HCT116 (cell line): Measurements from ENCODE around the gene TRABD. TPM values are rescaled to one million over a fixed set of nuclear protein-coding genes. Genes with fewer than 3 reads are reported as not detected.

Source experiments
- ATAC-seq: fragments of 200-7000 bp; cut with Tn5 transposase; 2 replicates; pipeline ENCODE4 v1.9.1; 2020; ENCODE audit warnings: mild to moderate bottlenecking, moderate library complexity
- BruUV-seq: library from RNA; stranded (reverse); fragments of 400-500 nt; replicated peaks from 2 replicates; lab custom pipeline; 2021; lab: Mats Ljungman, UMichigan
- CTCF ChIA-PET: fragments of 300-600 bp; sonication (Branson Sonifier 250); formaldehyde crosslinking; loops from one replicate; lab custom pipeline; 2021; ENCODE audit warnings: antibody characterized with exemption; lab: Charles Lee
- POLR2A ChIA-PET: fragments of 300-600, 350-600 bp; sonication (Branson Sonifier 250); formaldehyde crosslinking; loops from one replicate; lab custom pipeline; 2021; ENCODE audit warnings: antibody characterized with exemption; lab: Charles Lee
- RAD21 ChIA-PET, 2 experiments: fragments of 300-600 bp; sonication (Branson Sonifier 250); formaldehyde crosslinking; loops; one replicate each; lab custom pipeline; 2023; ENCODE audit warnings: low total read pairs in 2 of 2; ENCODE audit not compliant: uncharacterized antibody in 2 of 2, unreplicated experiment in 2 of 2, low non-redundant PET in 1 of 2; lab: Charles Lee
- DNase-seq: peaks from one replicate; pipeline ENCODE4 v3.0.0-alpha.2; 2010; ENCODE audit warnings: low read depth, low spot score
- H2AFZ ChIP-seq: fragments of 200-600 bp; shearing (Covaris generic), sonication (generic); 2 replicates; pipeline ENCODE4 v1.6.1; 2017; ENCODE audit warnings: low read depth, mixed run types, mixed read lengths, antibody characterized with exemption, low read length; ENCODE audit not compliant: poor library complexity, severe bottlenecking
- H3K27ac ChIP-seq: 2 replicates; pipeline ENCODE4 v1.5.1; 2012; ENCODE audit warnings: low read depth, low read length
- H3K27me3 ChIP-seq: fragments of 200-600 bp; sonication (generic); 2 replicates; pipeline ENCODE4 v1.6.1; 2016; ENCODE audit warnings: mixed run types, low read length, mixed read lengths; ENCODE audit not compliant: insufficient read depth
- H3K36me3 ChIP-seq, 2 experiments: fragments of 200-500 bp in 1 of 2; fragments of 200-600 bp in 1 of 2; sonication (Bioruptor generic) in 1 of 2; sonication (generic) in 1 of 2; 2 replicates each; pipeline versions ENCODE4 v1.5.1 to v1.6.1; 2014 to 2016; ENCODE audit warnings: low read length in 2 of 2, inconsistent platforms in 1 of 2, mixed read lengths in 1 of 2, mixed run types in 1 of 2; ENCODE audit not compliant: insufficient read depth in 2 of 2, control insufficient read depth in 1 of 2
- H3K4me1 ChIP-seq, 2 experiments: fragments of 200-600 bp in 1 of 2; sonication (generic) in 1 of 2; 2 replicates each; pipeline versions ENCODE4 v1.5.1 to v1.6.1; 2012 to 2017; ENCODE audit warnings: low read length in 2 of 2, inconsistent platforms in 1 of 2, mild to moderate bottlenecking in 1 of 2, mixed read lengths in 1 of 2, mixed run types in 1 of 2, moderate library complexity in 1 of 2; ENCODE audit not compliant: insufficient read depth in 2 of 2, control insufficient read depth in 1 of 2
- H3K4me2 ChIP-seq: fragments of 200-600 bp; sonication (generic); 2 replicates; pipeline ENCODE4 v1.6.1; 2017; ENCODE audit warnings: mixed run types, low read length, mixed read lengths
- H3K4me3 ChIP-seq, 2 experiments: fragments of 200-600 bp in 1 of 2; sonication (generic) in 1 of 2; replicated peaks in 1 of 2; 2 replicates each; pipeline ENCODE4 v1.5.1; 2011 to 2016; ENCODE audit warnings: low read length in 2 of 2, control low read depth in 1 of 2, low read depth in 1 of 2, mild to moderate bottlenecking in 1 of 2, mixed read lengths in 1 of 2, mixed run types in 1 of 2
- H3K79me2 ChIP-seq: fragments of 200-600 bp; sonication (generic); 2 replicates; pipeline ENCODE4 v1.6.1; 2017; ENCODE audit warnings: mild to moderate bottlenecking, mixed run types, low read length, moderate library complexity, mixed read lengths; ENCODE audit not compliant: insufficient read depth
- H3K9ac ChIP-seq: fragments of 200-600 bp; sonication (generic); 2 replicates; pipeline ENCODE4 v1.6.1; 2016; ENCODE audit warnings: low read length, mixed read lengths
- H3K9me2 ChIP-seq: fragments of 200-600 bp; sonication (generic), shearing (Covaris generic); 2 replicates; pipeline ENCODE4 v1.6.1; 2017; ENCODE audit warnings: mixed run types, mild to moderate bottlenecking, moderate library complexity; ENCODE audit not compliant: insufficient read depth
- H3K9me3 ChIP-seq, 2 experiments: fragments of 200-500 bp in 1 of 2; fragments of 200-600 bp in 1 of 2; sonication (Bioruptor generic) in 1 of 2; sonication (generic) in 1 of 2; 2 replicates each; pipeline ENCODE4 v1.6.1; 2014 to 2017; ENCODE audit warnings: low read length in 2 of 2, mixed read lengths in 2 of 2, inconsistent platforms in 1 of 2, low read depth in 1 of 2, mild to moderate bottlenecking in 1 of 2, mixed run types in 1 of 2, moderate library complexity in 1 of 2; ENCODE audit not compliant: control insufficient read depth in 1 of 2, insufficient read depth in 1 of 2
- H4K20me1 ChIP-seq: fragments of 200-600 bp; sonication (generic), shearing (Covaris generic); 2 replicates; pipeline ENCODE4 v1.6.1; 2017; ENCODE audit warnings: mixed run types, mild to moderate bottlenecking, moderate library complexity; ENCODE audit not compliant: insufficient read depth
- CBX3 ChIP-seq: IDR thresholded peaks from 2 replicates; pipeline ENCODE4 v1.6.1; 2012; ENCODE audit warnings: low read depth
- CEBPB ChIP-seq: IDR thresholded peaks from 2 replicates; pipeline ENCODE4 v1.6.1; 2012; ENCODE audit warnings: low read depth
- EGR1 ChIP-seq: IDR thresholded peaks from 2 replicates; pipeline ENCODE4 v1.6.1; 2012; ENCODE audit warnings: low read depth
- ELF1 ChIP-seq: IDR thresholded peaks from 2 replicates; pipeline ENCODE4 v1.6.1; 2012; ENCODE audit warnings: low read depth, borderline replicate concordance
- EZH2 ChIP-seq: fragments of 200-600 bp; sonication (generic); IDR thresholded peaks from 2 replicates; pipeline ENCODE4 v1.6.1; 2017; ENCODE audit warnings: antibody characterized with exemption, mixed run types
- JUND ChIP-seq: IDR thresholded peaks from 2 replicates; pipeline ENCODE4 v1.6.1; 2012
- POLR2AphosphoS5 ChIP-seq: IDR thresholded peaks from 2 replicates; pipeline ENCODE4 v1.6.1; 2011; ENCODE audit warnings: mild to moderate bottlenecking, low read depth, low read length, moderate library complexity
- RAD21 ChIP-seq: IDR thresholded peaks from 2 replicates; pipeline ENCODE4 v1.6.1; 2012; ENCODE audit warnings: low read depth, mild to moderate bottlenecking
- SIN3A ChIP-seq: IDR thresholded peaks from 2 replicates; pipeline ENCODE4 v1.6.1; 2012; ENCODE audit warnings: low read depth
- SP1 ChIP-seq: IDR thresholded peaks from 2 replicates; pipeline ENCODE4 v1.6.1; 2012; ENCODE audit warnings: low read depth
- SRF ChIP-seq: IDR thresholded peaks from 2 replicates; pipeline ENCODE4 v1.6.1; 2012; ENCODE audit warnings: low read depth
- TCF7L2 ChIP-seq: IDR thresholded peaks from 2 replicates; pipeline ENCODE4 v1.7.0; 2011; ENCODE audit warnings: borderline replicate concordance, inconsistent platforms; ENCODE audit not compliant: insufficient read depth, insufficient read length; ENCODE audit errors: extremely low read depth
- YY1 ChIP-seq: IDR thresholded peaks from 2 replicates; pipeline ENCODE4 v1.6.1; 2011; ENCODE audit warnings: low read length, low read depth, moderate library complexity, mild to moderate bottlenecking; ENCODE audit not compliant: insufficient replicate concordance; ENCODE audit errors: extremely low read depth
- ZFX ChIP-seq: fragments of 450-650 bp; IDR thresholded peaks from 2 replicates; pipeline ENCODE4 v1.6.1; 2017
- ZNF274 ChIP-seq: fragments of 200-500 bp; sonication (Bioruptor generic); IDR thresholded peaks from 2 replicates; pipeline ENCODE4 v1.6.1; 2014; ENCODE audit warnings: mild to moderate bottlenecking, low read depth, low read length, inconsistent platforms
- intact Hi-C: fragments of 100-400 bp; cut with micrococcal nuclease; formaldehyde crosslinking; loops from 2 replicates; pipeline ENCODE4 v1.10.0; 2022
- total RNA-seq: library from RNA; stranded (reverse); gene quantifications from one replicate; pipeline ENCODE4 v1.2.1, GENCODE V29; 2021; ENCODE audit not compliant: unreplicated experiment
- TF ChIP-seq, protein P1 (sequence below): IDR thresholded peaks from 2 replicates; pipeline ENCODE4 v1.6.1; 2012; ENCODE audit warnings: low read depth
- TF ChIP-seq, protein P2 (sequence below): IDR thresholded peaks from 2 replicates; pipeline ENCODE4 v1.6.1; 2012
- TF ChIP-seq, protein P3 (sequence below), 3 experiments: fragments of 200-600 bp in 1 of 3; sonication (generic) in 1 of 3; IDR thresholded peaks in 2 of 3; conservative IDR thresholded peaks in 1 of 3; 2 replicates each; pipeline ENCODE4 v1.5.1; 2012 to 2017; ENCODE audit warnings: low read depth in 2 of 3, low read length in 2 of 3, antibody characterized with exemption in 1 of 3, borderline replicate concordance in 1 of 3, control low read depth in 1 of 3, mild to moderate bottlenecking in 1 of 3, mixed read lengths in 1 of 3, mixed run types in 1 of 3, moderate library complexity in 1 of 3; ENCODE audit not compliant: insufficient read depth in 1 of 3
- TF ChIP-seq, protein P4 (sequence below): IDR thresholded peaks from 2 replicates; pipeline ENCODE4 v1.6.1; 2011; ENCODE audit warnings: mild to moderate bottlenecking, low read length, moderate library complexity; ENCODE audit not compliant: insufficient replicate concordance; ENCODE audit errors: extremely low read depth

The TRABD gene
- total RNA-seq, 1 experiment from 2014 or later: 90.3 TPM

DNA sequence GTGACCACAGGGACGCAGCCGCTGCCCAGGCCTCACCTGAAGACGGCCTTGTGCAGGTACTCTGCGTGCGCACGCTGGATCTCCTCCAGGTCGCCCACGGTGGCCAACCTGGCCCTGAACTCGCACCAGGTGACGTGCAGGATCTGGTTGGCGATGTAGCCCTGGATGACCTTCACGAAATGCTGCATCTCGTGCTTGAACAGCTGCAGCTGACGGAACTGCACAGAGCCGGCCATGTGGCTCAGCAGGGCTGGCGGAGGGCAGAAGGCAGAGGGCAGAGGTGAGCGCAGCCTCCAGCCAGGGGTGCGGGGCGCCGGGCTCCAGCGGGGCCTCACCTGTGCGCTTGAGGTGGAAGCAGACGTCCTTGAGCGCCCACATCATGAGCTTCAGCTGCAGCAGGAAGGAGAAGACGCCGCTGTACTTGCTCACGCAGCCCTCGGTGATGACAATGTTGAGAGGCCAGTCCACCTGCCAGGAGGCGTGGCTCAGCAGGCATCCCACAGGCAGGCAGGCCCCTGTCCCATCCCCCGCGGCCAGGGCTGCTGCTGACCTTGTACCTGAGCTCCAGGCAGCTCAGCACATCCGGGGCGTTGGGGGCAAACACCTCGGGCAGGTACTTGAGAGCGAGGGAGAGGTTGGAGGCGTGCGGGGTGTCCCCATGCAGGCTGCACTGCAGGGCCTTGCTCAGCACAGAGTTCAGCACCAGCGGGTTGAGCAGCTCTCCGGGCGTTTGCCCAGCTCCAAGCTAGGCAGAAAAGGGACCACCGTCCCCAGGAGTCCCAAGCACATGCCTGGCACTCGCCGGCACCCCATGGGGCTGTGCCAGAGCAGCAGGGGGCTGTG lies 32.7 kb downstream of the TRABD start:
- no peak overlapping the region for H2AFZ ChIP-seq
- no peaks in the 10 kb centered on the region for H3K9me3 ChIP-seq
- ATAC-seq (no peak), DNase-seq (no peak)
- intact Hi-C loops: no loop called here
- TF ChIP-seq ELF1 (no peak), ZNF274 (no peak), JUND (no peak), TCF7L2 (no peak), SIN3A (no peak), SRF (no peak), RAD21 (no peak), EGR1 (no peak), EZH2 (no peak), ZFX (no peak), YY1 (no peak), SP1 (no peak), POLR2AphosphoS5 (no peak), CEBPB (no peak), CBX3 (no peak)
- TF ChIP-seq, protein P1, sequence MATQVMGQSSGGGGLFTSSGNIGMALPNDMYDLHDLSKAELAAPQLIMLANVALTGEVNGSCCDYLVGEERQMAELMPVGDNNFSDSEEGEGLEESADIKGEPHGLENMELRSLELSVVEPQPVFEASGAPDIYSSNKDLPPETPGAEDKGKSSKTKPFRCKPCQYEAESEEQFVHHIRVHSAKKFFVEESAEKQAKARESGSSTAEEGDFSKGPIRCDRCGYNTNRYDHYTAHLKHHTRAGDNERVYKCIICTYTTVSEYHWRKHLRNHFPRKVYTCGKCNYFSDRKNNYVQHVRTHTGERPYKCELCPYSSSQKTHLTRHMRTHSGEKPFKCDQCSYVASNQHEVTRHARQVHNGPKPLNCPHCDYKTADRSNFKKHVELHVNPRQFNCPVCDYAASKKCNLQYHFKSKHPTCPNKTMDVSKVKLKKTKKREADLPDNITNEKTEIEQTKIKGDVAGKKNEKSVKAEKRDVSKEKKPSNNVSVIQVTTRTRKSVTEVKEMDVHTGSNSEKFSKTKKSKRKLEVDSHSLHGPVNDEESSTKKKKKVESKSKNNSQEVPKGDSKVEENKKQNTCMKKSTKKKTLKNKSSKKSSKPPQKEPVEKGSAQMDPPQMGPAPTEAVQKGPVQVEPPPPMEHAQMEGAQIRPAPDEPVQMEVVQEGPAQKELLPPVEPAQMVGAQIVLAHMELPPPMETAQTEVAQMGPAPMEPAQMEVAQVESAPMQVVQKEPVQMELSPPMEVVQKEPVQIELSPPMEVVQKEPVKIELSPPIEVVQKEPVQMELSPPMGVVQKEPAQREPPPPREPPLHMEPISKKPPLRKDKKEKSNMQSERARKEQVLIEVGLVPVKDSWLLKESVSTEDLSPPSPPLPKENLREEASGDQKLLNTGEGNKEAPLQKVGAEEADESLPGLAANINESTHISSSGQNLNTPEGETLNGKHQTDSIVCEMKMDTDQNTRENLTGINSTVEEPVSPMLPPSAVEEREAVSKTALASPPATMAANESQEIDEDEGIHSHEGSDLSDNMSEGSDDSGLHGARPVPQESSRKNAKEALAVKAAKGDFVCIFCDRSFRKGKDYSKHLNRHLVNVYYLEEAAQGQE: no peak
- TF ChIP-seq, protein P2, sequence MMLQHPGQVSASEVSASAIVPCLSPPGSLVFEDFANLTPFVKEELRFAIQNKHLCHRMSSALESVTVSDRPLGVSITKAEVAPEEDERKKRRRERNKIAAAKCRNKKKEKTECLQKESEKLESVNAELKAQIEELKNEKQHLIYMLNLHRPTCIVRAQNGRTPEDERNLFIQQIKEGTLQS: no peak
- TF ChIP-seq, protein P3, sequence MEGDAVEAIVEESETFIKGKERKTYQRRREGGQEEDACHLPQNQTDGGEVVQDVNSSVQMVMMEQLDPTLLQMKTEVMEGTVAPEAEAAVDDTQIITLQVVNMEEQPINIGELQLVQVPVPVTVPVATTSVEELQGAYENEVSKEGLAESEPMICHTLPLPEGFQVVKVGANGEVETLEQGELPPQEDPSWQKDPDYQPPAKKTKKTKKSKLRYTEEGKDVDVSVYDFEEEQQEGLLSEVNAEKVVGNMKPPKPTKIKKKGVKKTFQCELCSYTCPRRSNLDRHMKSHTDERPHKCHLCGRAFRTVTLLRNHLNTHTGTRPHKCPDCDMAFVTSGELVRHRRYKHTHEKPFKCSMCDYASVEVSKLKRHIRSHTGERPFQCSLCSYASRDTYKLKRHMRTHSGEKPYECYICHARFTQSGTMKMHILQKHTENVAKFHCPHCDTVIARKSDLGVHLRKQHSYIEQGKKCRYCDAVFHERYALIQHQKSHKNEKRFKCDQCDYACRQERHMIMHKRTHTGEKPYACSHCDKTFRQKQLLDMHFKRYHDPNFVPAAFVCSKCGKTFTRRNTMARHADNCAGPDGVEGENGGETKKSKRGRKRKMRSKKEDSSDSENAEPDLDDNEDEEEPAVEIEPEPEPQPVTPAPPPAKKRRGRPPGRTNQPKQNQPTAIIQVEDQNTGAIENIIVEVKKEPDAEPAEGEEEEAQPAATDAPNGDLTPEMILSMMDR (IDR thresholded peaks at IDR 0.05 in 2 of 3, conservative IDR thresholded peaks at IDR 0.05 in 1 of 3; ENCODE audit: borderline replicate concordance in 1 of 3, insufficient read depth in 1 of 3, low read depth in 2 of 3, low read length in 2 of 3): no peak
- TF ChIP-seq, protein P4, sequence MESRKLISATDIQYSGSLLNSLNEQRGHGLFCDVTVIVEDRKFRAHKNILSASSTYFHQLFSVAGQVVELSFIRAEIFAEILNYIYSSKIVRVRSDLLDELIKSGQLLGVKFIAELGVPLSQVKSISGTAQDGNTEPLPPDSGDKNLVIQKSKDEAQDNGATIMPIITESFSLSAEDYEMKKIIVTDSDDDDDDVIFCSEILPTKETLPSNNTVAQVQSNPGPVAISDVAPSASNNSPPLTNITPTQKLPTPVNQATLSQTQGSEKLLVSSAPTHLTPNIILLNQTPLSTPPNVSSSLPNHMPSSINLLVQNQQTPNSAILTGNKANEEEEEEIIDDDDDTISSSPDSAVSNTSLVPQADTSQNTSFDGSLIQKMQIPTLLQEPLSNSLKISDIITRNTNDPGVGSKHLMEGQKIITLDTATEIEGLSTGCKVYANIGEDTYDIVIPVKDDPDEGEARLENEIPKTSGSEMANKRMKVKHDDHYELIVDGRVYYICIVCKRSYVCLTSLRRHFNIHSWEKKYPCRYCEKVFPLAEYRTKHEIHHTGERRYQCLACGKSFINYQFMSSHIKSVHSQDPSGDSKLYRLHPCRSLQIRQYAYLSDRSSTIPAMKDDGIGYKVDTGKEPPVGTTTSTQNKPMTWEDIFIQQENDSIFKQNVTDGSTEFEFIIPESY: no peak
- peaks cover 0 to 8% of the 10 kb centered on the region in 2 experiments; a peak in 3 of 4 replicates for H3K4me1 ChIP-seq
- H3K9ac ChIP-seq: no peak overlapping the region
- POLR2A ChIA-PET: no interaction called here
- no peak overlapping the region for H3K4me2 ChIP-seq
- BruUV-seq: no TSS peak
- peaks cover 32 to 51% of the 10 kb centered on the region in 2 experiments for H3K36me3 ChIP-seq
- no peak overlapping the region for H3K27ac ChIP-seq
- no peaks in the 10 kb centered on the region for H4K20me1 ChIP-seq
- H3K4me3 ChIP-seq: no peak overlapping the region
- H3K27me3 ChIP-seq: no peaks in the 10 kb centered on the region
- CTCF ChIA-PET: interaction anchor here (1.0 kb wide), 1 partner anchor 182 kb away, joined by 3 read pairs; no protein-coding TSS in a partner anchor
- H3K79me2 ChIP-seq: peaks cover 6% of the 10 kb centered on the region; the same call in 1 of the 2 replicates
- H3K9me2 ChIP-seq: no peaks in the 10 kb centered on the region
- RAD21 ChIA-PET: no interaction called here
